ENCODE measurements around the gene CCNYL1.

Gene CCNYL1

DNA sequence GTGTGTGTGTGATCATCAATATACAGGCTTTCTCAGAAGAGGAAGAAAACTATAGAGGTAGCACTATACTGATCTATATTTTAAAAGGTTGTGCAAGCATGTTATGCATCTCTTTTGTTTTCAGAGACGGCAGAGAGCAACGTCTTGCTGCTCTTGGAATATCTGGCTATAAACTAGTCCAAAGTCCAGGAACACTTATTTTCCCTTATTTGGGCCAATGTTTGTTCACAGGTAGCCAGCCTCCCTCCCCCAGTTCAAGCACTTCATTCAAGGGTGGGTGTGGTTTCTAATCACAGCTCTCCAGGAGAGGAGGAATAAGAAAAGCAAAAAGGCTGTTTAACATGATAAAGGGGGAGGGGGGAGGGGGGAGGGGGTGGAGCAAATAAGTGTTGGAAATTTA is 54.1 kb downstream of the CCNYL1 start:
- DNase-seq (ENCODE audit: low read depth in 2 of 2, low spot score in 1 of 2), result no peak

DNA sequence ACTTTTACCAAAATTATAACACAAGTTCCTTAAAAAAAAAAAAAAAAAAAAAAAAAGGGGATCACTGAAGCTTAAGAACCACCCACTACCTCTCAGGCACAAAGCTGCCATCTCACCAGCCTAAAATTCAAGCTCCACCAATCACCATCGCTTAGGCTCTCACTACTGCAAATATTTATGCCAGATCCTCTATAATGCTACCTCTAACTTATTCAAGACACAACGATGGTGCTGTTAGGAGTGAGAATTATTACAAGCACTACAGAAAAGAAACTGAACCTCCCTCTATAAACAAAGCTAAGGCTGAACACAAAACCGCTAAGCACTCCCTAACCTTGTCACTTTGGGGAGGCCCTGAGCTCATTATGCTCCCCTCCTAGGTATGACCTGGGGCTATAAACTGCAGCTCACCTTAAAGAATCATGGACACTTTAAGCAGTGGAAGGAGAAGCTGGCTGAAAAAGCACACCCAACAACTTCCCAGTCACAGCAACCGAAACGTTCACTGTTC is 54.7 kb downstream of the CCNYL1 start:
- DNase-seq (ENCODE audit: low read depth in 2 of 2, low spot score in 1 of 2), result no peak

- no peak for DNase-seq (ENCODE audit: low read depth in 2 of 2, low spot score in 1 of 2)
These were observed 55.4 kb downstream of the CCNYL1 start for GRCh38 chr2:207766697-207767460.

- DNase-seq (ENCODE audit: low read depth in 2 of 2, low spot score in 1 of 2), result no peak
These were observed 56.2 kb downstream of the CCNYL1 start for GRCh38 chr2:207767461-207768167.

GRCh38 chr2:207768168-207768865 is 56.9 kb downstream of the CCNYL1 start:
- no peak for DNase-seq (ENCODE audit: low read depth in 2 of 2, low spot score in 1 of 2)

GRCh38 chr2:207768866-207769596 is 57.6 kb downstream of the CCNYL1 start:
- DNase-seq (ENCODE audit: low read depth in 2 of 2, low spot score in 1 of 2), result no peak

DNA sequence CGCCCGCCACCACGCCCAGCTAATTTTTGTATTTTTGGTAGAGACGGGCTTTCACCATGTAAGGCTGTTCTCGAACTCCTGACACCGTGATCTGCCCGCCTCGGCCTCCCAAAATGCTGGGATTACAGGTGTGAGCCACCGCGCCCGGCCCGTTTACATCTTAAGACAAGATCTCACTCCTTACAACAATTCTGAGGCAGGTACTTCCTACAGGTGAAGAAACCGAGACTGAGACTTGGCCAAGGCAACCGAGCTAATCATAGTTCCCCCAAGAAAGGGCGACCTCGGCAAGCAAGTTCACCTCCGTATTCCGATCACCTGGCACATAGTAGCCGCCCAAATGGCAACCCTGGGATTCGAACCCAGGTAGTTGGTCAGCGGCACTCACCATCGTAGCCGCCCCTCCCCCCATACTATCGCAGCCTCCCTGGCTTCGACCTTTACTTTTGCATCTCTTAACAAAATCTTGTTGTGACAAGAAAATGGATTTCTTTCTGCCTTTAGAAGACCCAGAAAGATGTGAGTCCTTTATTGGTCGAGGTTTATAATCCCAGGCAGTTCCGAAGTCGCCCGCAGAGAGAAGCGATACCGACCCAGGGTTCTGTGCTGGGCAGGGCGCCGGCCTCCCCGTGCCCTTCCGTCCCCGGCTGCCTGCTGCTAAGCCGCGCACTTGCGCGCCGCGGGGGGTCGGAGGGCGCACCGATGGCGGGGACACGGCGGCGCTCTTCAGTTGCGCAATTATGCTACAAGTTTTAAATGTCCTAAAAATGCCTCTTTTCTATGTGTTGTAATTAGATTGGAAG is 59.4 kb downstream of the CCNYL1 start:
- DNase-seq (ENCODE audit: low read depth in 2 of 2, low spot score in 1 of 2), result no peak

DNA sequence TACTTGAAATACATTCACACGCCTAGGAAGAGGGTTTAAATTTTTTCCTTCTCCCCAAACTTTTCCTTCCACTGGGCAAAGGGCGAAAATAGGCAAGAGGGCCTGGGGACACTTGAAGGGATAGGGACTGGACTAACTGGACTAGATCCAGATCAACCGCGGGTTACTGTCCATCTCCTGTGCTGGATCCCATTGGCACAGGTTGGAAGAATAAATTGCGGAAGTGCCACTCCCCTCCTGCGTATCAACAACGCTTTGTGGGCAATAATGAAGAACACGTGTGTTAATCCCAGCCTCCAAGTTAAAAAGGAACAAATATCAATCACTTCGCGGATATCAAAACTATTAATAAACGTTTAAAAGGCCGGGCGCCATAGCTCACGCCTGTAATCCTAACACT is 60.0 kb downstream of the CCNYL1 start:
- no peak for DNase-seq (ENCODE audit: low read depth in 2 of 2, low spot score in 1 of 2)

DNA sequence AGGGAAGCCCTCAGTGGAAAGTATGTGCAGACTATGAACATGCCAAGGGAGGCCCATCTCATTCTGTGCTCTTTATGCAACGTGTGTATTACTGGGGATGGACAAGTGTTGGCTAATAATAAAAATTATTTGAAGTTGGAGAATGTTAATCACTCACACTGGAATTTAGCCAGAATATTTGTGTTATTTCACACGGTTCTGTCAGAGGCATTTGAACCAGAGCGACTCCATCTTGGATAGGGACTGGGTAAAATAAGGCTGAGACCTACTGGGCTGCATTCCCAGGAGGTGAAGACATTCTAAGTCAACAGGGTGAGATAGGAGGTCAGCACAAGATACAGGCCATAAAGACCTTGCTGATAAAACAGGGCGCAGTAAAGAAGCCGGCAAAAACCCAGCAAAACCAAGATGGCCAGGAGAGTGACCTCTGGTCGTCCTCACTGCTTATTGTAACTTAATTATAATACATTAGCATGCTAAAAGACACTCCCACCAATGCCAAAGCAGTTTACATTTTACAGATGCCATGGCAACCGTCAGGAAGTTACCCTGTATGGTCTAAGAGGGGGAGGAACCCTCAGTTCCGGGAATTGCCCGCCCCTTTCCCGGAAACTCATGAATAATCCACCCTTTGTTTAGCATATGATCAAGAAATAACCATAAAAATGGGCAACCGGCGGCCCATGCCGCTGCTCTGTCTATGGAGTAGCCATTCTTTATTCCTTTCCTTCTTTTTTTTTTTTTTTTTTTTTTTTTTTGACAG is 60.8 kb downstream of the CCNYL1 start:
- no peak for DNase-seq (ENCODE audit: low read depth in 2 of 2, low spot score in 1 of 2)

DNA sequence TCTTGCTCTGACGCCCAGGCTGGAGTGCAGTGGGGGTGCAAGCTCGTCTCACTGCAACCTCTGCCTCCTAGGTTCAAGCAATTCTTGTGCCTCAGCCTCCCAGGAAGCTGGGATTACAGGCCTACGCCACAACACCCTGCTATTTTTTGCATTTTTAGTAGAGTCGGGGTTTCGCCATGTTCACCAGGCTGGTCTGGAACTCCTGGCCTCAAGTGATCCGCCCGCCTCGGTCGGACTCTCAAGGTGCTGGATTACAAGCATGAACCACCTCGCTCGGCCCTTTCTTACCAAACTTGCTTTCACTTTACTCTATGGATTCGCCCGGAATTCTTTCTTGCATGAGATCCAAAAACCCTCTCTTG is 61.4 kb downstream of the CCNYL1 start:
- no peak for DNase-seq (ENCODE audit: low read depth in 2 of 2, low spot score in 1 of 2)

- DNase-seq (ENCODE audit: low read depth in 2 of 2, low spot score in 1 of 2), result no peak
These were observed 64.0 kb downstream of the CCNYL1 start for GRCh38 chr2:207775473-207775872.

- DNase-seq (ENCODE audit: low read depth in 2 of 2, low spot score in 1 of 2), result no peak
These were observed 65.7 kb downstream of the CCNYL1 start for GRCh38 chr2:207777124-207777523.

- no peak for DNase-seq (ENCODE audit: low read depth in 2 of 2, low spot score in 1 of 2)
These were observed 67.0 kb downstream of the CCNYL1 start for GRCh38 chr2:207778298-207778882.

- no peak for DNase-seq (ENCODE audit: low read depth in 2 of 2, low spot score in 1 of 2)
These were observed 68.1 kb downstream of the CCNYL1 start for GRCh38 chr2:207779523-207779922.

DNA sequence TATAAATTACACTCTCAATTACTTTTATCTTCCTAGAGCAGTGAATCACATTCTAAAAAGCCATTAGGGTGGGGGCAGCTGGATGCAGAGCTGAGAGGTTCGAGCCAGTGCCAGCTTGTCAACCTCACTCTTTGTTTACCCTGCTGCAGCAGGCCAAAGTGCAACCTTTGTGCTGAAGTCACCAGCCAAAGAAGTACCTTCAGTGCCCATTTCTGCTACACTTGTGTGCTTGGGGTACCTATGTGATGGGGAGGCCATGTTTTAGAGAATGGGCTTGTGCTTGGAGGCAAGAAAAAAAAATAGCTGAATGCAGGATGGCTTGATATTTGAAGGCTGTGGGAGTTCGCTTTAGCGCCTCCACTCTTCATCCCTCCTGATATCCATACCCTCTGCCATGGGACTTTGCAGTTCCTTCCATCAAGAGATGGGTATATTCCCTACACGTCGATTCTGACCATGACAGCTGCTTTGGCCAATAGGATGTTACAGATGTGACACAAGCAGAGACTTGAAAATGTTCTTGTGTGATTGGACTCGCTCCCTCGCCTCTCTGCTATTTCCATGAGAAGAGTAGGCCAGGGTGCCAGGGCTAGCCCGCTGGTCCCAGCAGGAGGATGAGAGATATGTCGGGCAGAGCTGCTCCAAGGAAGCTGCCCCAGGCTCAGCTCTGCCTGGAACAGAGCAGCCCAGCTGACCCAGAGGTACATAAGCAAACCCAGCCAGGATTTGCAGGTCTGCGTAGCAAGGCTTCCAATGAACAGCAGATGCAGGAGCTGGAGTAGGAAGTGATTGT is 71.0 kb downstream of the CCNYL1 start:
- DNase-seq (ENCODE audit: low read depth in 2 of 2, low spot score in 1 of 2), result no peak

DNA sequence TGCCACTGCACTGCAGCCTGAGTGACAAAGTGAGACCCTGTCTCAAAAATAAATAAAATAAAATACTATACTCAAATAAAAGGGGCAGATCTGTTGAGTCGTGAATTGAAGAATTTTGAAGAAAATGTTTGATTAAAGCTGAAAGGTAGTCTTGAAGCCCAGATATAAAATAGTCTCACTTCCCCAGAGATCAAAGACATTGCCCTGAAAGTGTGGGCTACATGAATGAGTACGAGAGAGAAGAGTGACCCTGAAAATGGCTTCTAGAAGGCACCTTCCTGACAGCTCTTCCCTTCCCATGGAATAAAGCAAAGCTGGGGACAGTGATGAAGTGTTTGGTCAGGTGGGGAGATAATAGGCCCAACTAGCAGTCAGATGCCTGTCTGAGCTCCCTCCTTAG is 72.1 kb downstream of the CCNYL1 start:
- no peak for DNase-seq (ENCODE audit: low read depth in 2 of 2, low spot score in 1 of 2)

- no peak for DNase-seq (ENCODE audit: low read depth in 2 of 2, low spot score in 1 of 2)
These were observed 73.5 kb downstream of the CCNYL1 start for GRCh38 chr2:207784898-207785297.

DNA sequence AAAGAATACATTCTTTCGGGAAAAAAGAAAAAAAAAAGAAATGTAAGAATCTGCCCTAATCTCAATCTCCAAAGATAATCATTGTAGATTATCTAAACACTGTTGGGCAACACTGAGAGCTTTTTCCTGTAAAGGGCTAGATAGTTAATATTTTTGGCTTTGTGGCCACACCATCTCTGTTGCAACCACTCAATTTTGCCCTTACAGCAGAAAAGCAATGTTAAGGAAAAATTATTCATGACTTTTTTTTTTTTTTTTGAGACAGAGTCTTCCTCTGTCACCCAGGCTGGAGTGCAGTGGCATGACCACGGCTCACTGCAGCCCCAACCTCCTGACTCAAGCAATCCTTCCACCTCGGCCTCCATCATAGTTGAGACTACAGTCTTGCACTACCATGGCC is 75.6 kb downstream of the CCNYL1 start:
- DNase-seq (ENCODE audit: low read depth in 2 of 2, low spot score in 1 of 2), result no peak

DNA sequence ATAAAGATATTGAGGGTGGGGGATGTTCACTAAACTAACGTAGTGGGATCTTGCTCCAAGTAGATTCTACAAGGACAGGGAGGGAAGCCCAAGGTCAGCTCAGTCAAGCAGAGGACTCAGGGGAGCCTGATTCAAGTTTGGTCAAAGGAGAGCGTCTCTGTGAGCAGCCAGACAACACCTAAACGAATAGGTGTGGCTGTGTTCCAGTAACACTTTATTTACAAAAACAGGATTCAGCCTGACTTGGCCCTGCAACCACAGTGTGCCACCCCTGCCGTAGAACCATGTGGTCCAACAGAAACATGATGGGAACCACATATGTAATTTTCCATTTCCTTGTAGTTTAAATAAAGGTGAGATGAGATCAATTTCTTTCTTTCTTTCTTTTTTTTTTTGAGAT is 76.4 kb downstream of the CCNYL1 start:
- DNase-seq (ENCODE audit: low read depth in 2 of 2, low spot score in 1 of 2), result no peak

Measured in stimulated activated CD8-positive, alpha-beta memory T cell treated with anti-CD3 and anti-CD28 coated beads, Interleukin-4, amount 100 ng/mL, for 4 hours (primary cell).